ENCODE results near the gene SORBS1. TPM values are rescaled to one million over a fixed set of nuclear protein-coding genes. Genes with fewer than 3 reads are reported as not detected.

Gene SORBS1
- total RNA-seq, 2 experiments from 2014 or later = 0.57 to 3.1 TPM

DNA sequence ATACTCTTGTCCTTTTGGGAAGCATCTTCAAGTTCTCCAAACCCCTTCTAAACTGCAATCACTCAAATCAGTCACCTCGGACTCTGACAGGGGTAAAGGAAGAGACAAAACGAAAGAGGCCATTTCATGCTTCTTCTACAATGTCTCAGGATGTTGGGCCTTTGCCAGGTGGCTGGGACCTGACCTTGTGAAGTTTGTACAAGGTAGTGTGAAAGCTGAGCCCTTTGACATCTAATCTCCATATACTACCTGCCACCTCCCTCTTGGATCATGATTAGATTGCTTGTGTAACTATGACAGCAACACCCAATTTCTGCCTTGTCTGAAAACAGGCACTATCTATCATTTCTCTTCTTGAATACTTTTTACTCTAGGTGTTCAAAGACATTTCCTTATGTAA, 235.3 kb downstream of the SORBS1 start:
- no peak for DNase-seq (ENCODE audit: low spot score)
- no TSS peak for BruUV-seq (replicated peaks)
- intact Hi-C loops (cut with micrococcal nuclease; ENCODE audit: unreplicated experiment) = no loop called here
- no peaks in the 10 kb centered on the region for H3K36me3 ChIP-seq (ENCODE audit: insufficient read depth, low read length)
- ChIA-PET CTCF (ENCODE audit: unreplicated experiment) (no interaction called here), POLR2A (interaction anchor here (1.2 kb wide), 1 partner anchor 10 kb away, joined by 3 read pairs; no protein-coding TSS in a partner anchor)
- no peak overlapping the region for H3K27ac ChIP-seq (ENCODE audit: low read depth, low read length, poor library complexity, severe bottlenecking)
- H3K79me2 ChIP-seq (ENCODE audit: insufficient read depth, low read depth, low read length) = no peaks in the 10 kb centered on the region
- TF ChIP-seq EZH2phosphoT487 (IDR thresholded peaks at IDR 0.05; ENCODE audit: borderline replicate concordance, low read depth, low read length) = no peak
- TF ChIP-seq, protein P1, sequence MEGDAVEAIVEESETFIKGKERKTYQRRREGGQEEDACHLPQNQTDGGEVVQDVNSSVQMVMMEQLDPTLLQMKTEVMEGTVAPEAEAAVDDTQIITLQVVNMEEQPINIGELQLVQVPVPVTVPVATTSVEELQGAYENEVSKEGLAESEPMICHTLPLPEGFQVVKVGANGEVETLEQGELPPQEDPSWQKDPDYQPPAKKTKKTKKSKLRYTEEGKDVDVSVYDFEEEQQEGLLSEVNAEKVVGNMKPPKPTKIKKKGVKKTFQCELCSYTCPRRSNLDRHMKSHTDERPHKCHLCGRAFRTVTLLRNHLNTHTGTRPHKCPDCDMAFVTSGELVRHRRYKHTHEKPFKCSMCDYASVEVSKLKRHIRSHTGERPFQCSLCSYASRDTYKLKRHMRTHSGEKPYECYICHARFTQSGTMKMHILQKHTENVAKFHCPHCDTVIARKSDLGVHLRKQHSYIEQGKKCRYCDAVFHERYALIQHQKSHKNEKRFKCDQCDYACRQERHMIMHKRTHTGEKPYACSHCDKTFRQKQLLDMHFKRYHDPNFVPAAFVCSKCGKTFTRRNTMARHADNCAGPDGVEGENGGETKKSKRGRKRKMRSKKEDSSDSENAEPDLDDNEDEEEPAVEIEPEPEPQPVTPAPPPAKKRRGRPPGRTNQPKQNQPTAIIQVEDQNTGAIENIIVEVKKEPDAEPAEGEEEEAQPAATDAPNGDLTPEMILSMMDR (conservative IDR thresholded peaks at IDR 0.05; ENCODE audit: low read length) = no peak
- H3K9me2 ChIP-seq (ENCODE audit: insufficient read depth, low read length) = no peaks in the 10 kb centered on the region
- no peaks in the 10 kb centered on the region for H4K20me1 ChIP-seq (ENCODE audit: insufficient read depth, low read length)
- H3K4me3 ChIP-seq (ENCODE audit: low read depth, low read length, poor library complexity, severe bottlenecking) = no peak overlapping the region
- H3K9me3 ChIP-seq (ENCODE audit: low read length) = no peaks in the 10 kb centered on the region
- H3K4me1 ChIP-seq (ENCODE audit: insufficient read depth, low read length, poor library complexity, severe bottlenecking) = peaks cover 12% of the 10 kb centered on the region
- no peak overlapping the region for H2AFZ ChIP-seq (ENCODE audit: low read length)
- no peak overlapping the region for H3K4me2 ChIP-seq (ENCODE audit: low read length)

DNA sequence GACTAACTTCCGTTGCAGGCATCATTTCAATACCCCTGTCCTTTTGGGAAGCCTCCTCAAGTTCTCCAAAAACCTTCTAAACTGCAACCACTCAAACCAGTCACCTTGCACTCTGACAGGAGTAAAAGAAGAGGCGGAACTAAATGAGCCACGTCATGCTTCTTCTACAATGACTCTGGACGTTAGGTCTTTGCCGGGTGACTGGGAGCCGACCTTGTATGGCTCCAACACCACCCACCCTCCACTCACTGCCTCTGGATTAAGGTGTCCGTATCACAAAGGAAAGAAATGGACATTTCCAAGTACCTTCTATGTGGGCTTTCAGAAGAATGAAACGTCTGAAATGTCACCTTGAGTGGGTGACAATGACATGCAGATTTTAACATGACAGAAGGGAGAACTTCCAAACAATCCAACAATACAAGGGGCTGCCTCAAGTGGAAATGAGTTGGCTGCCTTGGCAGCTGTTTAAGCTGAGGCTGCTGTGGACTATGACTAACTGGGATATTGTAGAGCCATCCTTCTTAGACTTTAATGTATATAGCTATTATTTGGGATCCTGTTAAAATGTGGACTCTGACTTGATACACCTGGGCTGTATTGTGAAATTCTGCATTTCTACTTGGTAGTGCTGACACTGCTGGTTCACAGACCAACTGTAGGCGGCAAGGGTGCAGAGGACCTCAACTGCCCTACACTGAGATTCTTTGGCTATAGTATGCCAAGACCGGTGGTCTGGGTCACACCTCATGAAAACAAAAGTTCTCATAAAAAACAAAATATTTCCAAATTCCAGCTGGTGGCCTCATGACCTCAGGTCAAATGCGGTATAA, 236.5 kb downstream of the SORBS1 start:
- ChIA-PET CTCF (ENCODE audit: unreplicated experiment) (no interaction called here), POLR2A (interaction anchor here (0.5 to 0.8 kb wide), 2 partner anchors 9 to 772 kb away, joined by 3 read pairs; no protein-coding TSS in a partner anchor)
- BruUV-seq (replicated peaks) = no TSS peak
- H3K27ac ChIP-seq (ENCODE audit: low read depth, low read length, poor library complexity, severe bottlenecking) = no peak overlapping the region
- H3K79me2 ChIP-seq (ENCODE audit: insufficient read depth, low read depth, low read length) = no peaks in the 10 kb centered on the region
- peaks cover 12% of the 10 kb centered on the region for H3K4me1 ChIP-seq (ENCODE audit: insufficient read depth, low read length, poor library complexity, severe bottlenecking)
- no peak overlapping the region for H3K4me2 ChIP-seq (ENCODE audit: low read length)
- no peaks in the 10 kb centered on the region for H3K36me3 ChIP-seq (ENCODE audit: insufficient read depth, low read length)
- no peak overlapping the region for H2AFZ ChIP-seq (ENCODE audit: low read length)
- H3K4me3 ChIP-seq (ENCODE audit: low read depth, low read length, poor library complexity, severe bottlenecking) = no peak overlapping the region
- no peaks in the 10 kb centered on the region for H3K9me3 ChIP-seq (ENCODE audit: low read length)
- no peaks in the 10 kb centered on the region for H3K9me2 ChIP-seq (ENCODE audit: insufficient read depth, low read length)
- no peak for DNase-seq (ENCODE audit: low spot score)
- intact Hi-C loops (cut with micrococcal nuclease; ENCODE audit: unreplicated experiment) = no loop called here
- H4K20me1 ChIP-seq (ENCODE audit: insufficient read depth, low read length) = no peaks in the 10 kb centered on the region
- TF ChIP-seq, protein P1 (conservative IDR thresholded peaks at IDR 0.05; ENCODE audit: low read length) = no peak
- TF ChIP-seq EZH2phosphoT487 (IDR thresholded peaks at IDR 0.05; ENCODE audit: borderline replicate concordance, low read depth, low read length) = no peak
